HEK293 (cell line): ENCODE data around the gene CERS4.

ENCODE experiments used
- BCL11A ChIP-seq: fragments of 450-650 bp; formaldehyde crosslinking; IDR thresholded peaks from 2 replicates; pipeline ENCODE4 v1.5.1; 2016; ENCODE audit warnings: low read depth, missing biosample characterization, missing genetic modification characterization
- CTCF ChIP-seq: fragments of 450-650 bp; formaldehyde crosslinking; IDR thresholded peaks from 2 replicates; pipeline ENCODE4 v1.5.1; 2016; ENCODE audit warnings: missing biosample characterization, missing genetic modification characterization
- EGR2 ChIP-seq: fragments of 450-650 bp; formaldehyde crosslinking; IDR thresholded peaks from 2 replicates; pipeline ENCODE4 v1.5.1; 2016; ENCODE audit warnings: low read depth, missing biosample characterization, missing genetic modification characterization
- ELK4 ChIP-seq: IDR thresholded peaks from 2 replicates; pipeline ENCODE4 v1.6.1; 2011; ENCODE audit warnings: mild to moderate bottlenecking, low read depth, low read length, borderline replicate concordance
- HOXC10 ChIP-seq: sonication (generic); formaldehyde crosslinking; IDR thresholded peaks from 2 replicates; pipeline ENCODE4 v1.8.1; 2023; ENCODE audit warnings: mild to moderate bottlenecking, missing genetic modification reagents
- KLF17 ChIP-seq: fragments of 450-650 bp; formaldehyde crosslinking; IDR thresholded peaks from 2 replicates; pipeline ENCODE4 v1.5.1; 2016; ENCODE audit warnings: missing biosample characterization, missing genetic modification characterization
- KLF7 ChIP-seq: fragments of 450-650 bp; formaldehyde crosslinking; IDR thresholded peaks from 2 replicates; pipeline ENCODE4 v1.5.1; 2016; ENCODE audit warnings: missing biosample characterization, missing genetic modification characterization, borderline replicate concordance
- KLF9 ChIP-seq: fragments of 450-650 bp; formaldehyde crosslinking; IDR thresholded peaks from 2 replicates; pipeline ENCODE4 v1.5.1; 2016; ENCODE audit warnings: missing biosample characterization, missing genetic modification characterization, low read depth
- PRDM2 ChIP-seq: fragments of 450-650 bp; formaldehyde crosslinking; IDR thresholded peaks from 2 replicates; pipeline ENCODE4 v1.5.1; 2016; ENCODE audit warnings: missing biosample characterization, missing genetic modification characterization, borderline replicate concordance
- SALL2 ChIP-seq: fragments of 450-650 bp; formaldehyde crosslinking; IDR thresholded peaks from 2 replicates; pipeline ENCODE4 v1.5.0; 2017; ENCODE audit warnings: missing biosample characterization, mild to moderate bottlenecking, missing genetic modification characterization, borderline replicate concordance
- ZFP3 ChIP-seq: fragments of 450-650 bp; formaldehyde crosslinking; IDR thresholded peaks from 2 replicates; pipeline ENCODE4 v1.5.1; 2016; ENCODE audit warnings: low read depth, missing biosample characterization, missing genetic modification characterization
- ZNF10 ChIP-seq: fragments of 450-650 bp; formaldehyde crosslinking; IDR thresholded peaks from 2 replicates; pipeline ENCODE4 v1.5.1; 2017; ENCODE audit warnings: missing biosample characterization, missing genetic modification characterization
- ZNF121 ChIP-seq: fragments of 450-650 bp; formaldehyde crosslinking; IDR thresholded peaks from 2 replicates; pipeline ENCODE4 v1.5.1; 2016; ENCODE audit warnings: missing biosample characterization, missing genetic modification characterization
- ZNF223 ChIP-seq: fragments of 450-650 bp; formaldehyde crosslinking; IDR thresholded peaks from 2 replicates; pipeline ENCODE4 v1.5.1; 2016; ENCODE audit warnings: missing biosample characterization, missing genetic modification characterization
- ZNF23 ChIP-seq: fragments of 450-650 bp; formaldehyde crosslinking; IDR thresholded peaks from 2 replicates; pipeline ENCODE4 v1.5.1; 2016; ENCODE audit warnings: missing biosample characterization, missing genetic modification characterization, borderline replicate concordance
- ZNF341 ChIP-seq: fragments of 450-650 bp; formaldehyde crosslinking; IDR thresholded peaks from 2 replicates; pipeline ENCODE4; 2016; ENCODE audit warnings: low read depth, missing biosample characterization, missing genetic modification characterization
- ZNF366 ChIP-seq: fragments of 450-650 bp; formaldehyde crosslinking; conservative IDR thresholded peaks from 2 replicates; pipeline ENCODE4 v1.5.1; 2016; ENCODE audit warnings: missing biosample characterization, missing genetic modification characterization
- ZNF394 ChIP-seq: fragments of 450-650 bp; formaldehyde crosslinking; IDR thresholded peaks from 2 replicates; pipeline ENCODE4 v1.5.1; 2016; ENCODE audit warnings: missing biosample characterization, missing genetic modification characterization, mild to moderate bottlenecking, moderate library complexity, borderline replicate concordance
- ZNF416 ChIP-seq: fragments of 450-650 bp; formaldehyde crosslinking; IDR thresholded peaks from 2 replicates; pipeline ENCODE4 v1.5.1; 2016; ENCODE audit warnings: missing biosample characterization, missing genetic modification characterization
- ZNF600 ChIP-seq: fragments of 450-650 bp; formaldehyde crosslinking; IDR thresholded peaks from 2 replicates; pipeline ENCODE4 v1.5.1; 2016; ENCODE audit warnings: missing biosample characterization, missing genetic modification characterization
- ZNF654 ChIP-seq: fragments of 450-650 bp; formaldehyde crosslinking; IDR thresholded peaks from 2 replicates; pipeline ENCODE4 v1.5.1; 2016; ENCODE audit warnings: low read depth, missing biosample characterization, missing genetic modification characterization
- ZNF664 ChIP-seq: fragments of 450-650 bp; formaldehyde crosslinking; IDR thresholded peaks from 2 replicates; pipeline ENCODE4 v1.5.1; 2016; ENCODE audit warnings: missing biosample characterization, missing genetic modification characterization
- ZNF704 ChIP-seq: fragments of 450-650 bp; formaldehyde crosslinking; IDR thresholded peaks from 2 replicates; pipeline ENCODE4 v1.5.1; 2016; ENCODE audit warnings: missing biosample characterization, missing genetic modification characterization
- ZNF777 ChIP-seq: fragments of 450-650 bp; formaldehyde crosslinking; IDR thresholded peaks from 2 replicates; pipeline ENCODE4 v1.5.1; 2017; ENCODE audit warnings: missing biosample characterization, missing genetic modification characterization, borderline replicate concordance
- ZNF830 ChIP-seq: fragments of 450-650 bp; IDR thresholded peaks from 2 replicates; pipeline ENCODE4 v1.5.0; 2018; ENCODE audit warnings: missing biosample characterization, missing genetic modification characterization, low read depth, mild to moderate bottlenecking, moderate library complexity
- ZSCAN30 ChIP-seq: fragments of 450-650 bp; IDR thresholded peaks from 2 replicates; pipeline ENCODE4 v1.5.1; 2018; ENCODE audit warnings: missing biosample characterization, mild to moderate bottlenecking, missing genetic modification characterization, moderate library complexity

CERS4 gene

GRCh38 chr19:8248348-8249328 lies 39.5 kb downstream of the CERS4 start (continued):
- TF ChIP-seq PRDM2 (no peak), EGR2 (tag by site-specific recombination) (peak; percentile 81), ZNF600 (tag by site-specific recombination) (no peak), ZSCAN30 (tag by site-specific recombination) (no peak), KLF9 (no peak), CTCF (tag by site-specific recombination) (no peak), SALL2 (tag by site-specific recombination) (no peak), ZNF366 (peak; percentile 95), ZNF10 (no peak), ZNF416 (tag by site-specific recombination) (no peak), HOXC10 (no peak), ZNF341 (no peak), KLF7 (no peak), KLF17 (tag by site-specific recombination) (no peak), ZNF830 (no peak), ZNF654 (tag by site-specific recombination) (no peak), ELK4 (no peak), ZNF704 (no peak), ZNF121 (tag by site-specific recombination) (no peak), ZNF777 (tag by site-specific recombination) (peak; percentile 50; the same call in 1 of the 2 replicates), ZNF394 (tag by site-specific recombination) (no peak), ZFP3 (no peak), ZNF664 (no peak), ZNF23 (tag by site-specific recombination) (no peak), BCL11A (tag by site-specific recombination) (no peak), ZNF223 (tag by site-specific recombination) (no peak)
